ENCODE data around the gene ERBB4.
"Not testable (repeated sequence)": the region's sequence is repeated elsewhere in the genome, so short reads cannot be mapped to it uniquely, and the experiment has no call there.

ERBB4 gene

DNA sequence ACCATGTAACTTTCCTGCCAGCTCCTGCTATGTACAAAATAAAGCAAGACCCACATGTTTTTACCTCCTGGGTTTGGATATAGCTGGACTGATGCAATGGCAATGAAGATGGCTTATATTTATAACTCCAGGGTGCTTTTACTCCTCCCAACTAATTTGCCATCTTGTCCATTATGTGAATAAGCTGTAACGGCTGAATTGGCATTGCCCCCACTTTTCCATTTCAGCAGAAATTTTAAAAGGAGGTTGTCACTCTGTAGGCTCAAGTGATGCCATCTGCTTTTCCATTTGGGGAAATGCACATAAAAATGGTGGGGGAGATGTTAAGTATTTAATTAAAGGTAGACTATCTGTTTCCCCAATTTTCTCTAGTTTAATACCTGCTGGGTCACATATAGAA lies 345.5 kb downstream of the ERBB4 start:
- TF ChIP-seq ARNTL (CRISPR knock-in tag; IDR thresholded peaks at IDR 0.05; ENCODE audit: borderline replicate concordance, low read depth) (no peak), ISL1 (CRISPR knock-in tag; IDR thresholded peaks at IDR 0.05) (no peak), ESRRG (CRISPR knock-in tag; IDR thresholded peaks at IDR 0.05) (no peak), CSDC2 (CRISPR knock-in tag; IDR thresholded peaks at IDR 0.05) (no peak), OSR1 (CRISPR knock-in tag; IDR thresholded peaks at IDR 0.05) (no peak), TSHZ2 (CRISPR knock-in tag; IDR thresholded peaks at IDR 0.05) (no peak), ZNF565 (CRISPR knock-in tag; conservative IDR thresholded peaks at IDR 0.05; ENCODE audit: low read depth) (no peak), ZNF70 (CRISPR knock-in tag; IDR thresholded peaks at IDR 0.05) (no peak), ZNF8 (CRISPR knock-in tag; IDR thresholded peaks at IDR 0.05) (no peak), ZFP30 (CRISPR knock-in tag; IDR thresholded peaks at IDR 0.05) (no peak), GLIS3 (CRISPR knock-in tag; IDR thresholded peaks at IDR 0.05) (no peak), ZFP3 (CRISPR knock-in tag; IDR thresholded peaks at IDR 0.05) (no peak), BACH2 (CRISPR knock-in tag; IDR thresholded peaks at IDR 0.05; ENCODE audit: borderline replicate concordance) (no peak), TOX (CRISPR knock-in tag; IDR thresholded peaks at IDR 0.05; ENCODE audit: borderline replicate concordance) (no peak), TCF4 (CRISPR knock-in tag; IDR thresholded peaks at IDR 0.05; ENCODE audit: borderline replicate concordance) (no peak), PPARA (CRISPR knock-in tag; IDR thresholded peaks at IDR 0.05; ENCODE audit: borderline replicate concordance) (no peak), RARB (CRISPR knock-in tag; IDR thresholded peaks at IDR 0.05) (no peak)
- TF ChIP-seq, protein P1, sequence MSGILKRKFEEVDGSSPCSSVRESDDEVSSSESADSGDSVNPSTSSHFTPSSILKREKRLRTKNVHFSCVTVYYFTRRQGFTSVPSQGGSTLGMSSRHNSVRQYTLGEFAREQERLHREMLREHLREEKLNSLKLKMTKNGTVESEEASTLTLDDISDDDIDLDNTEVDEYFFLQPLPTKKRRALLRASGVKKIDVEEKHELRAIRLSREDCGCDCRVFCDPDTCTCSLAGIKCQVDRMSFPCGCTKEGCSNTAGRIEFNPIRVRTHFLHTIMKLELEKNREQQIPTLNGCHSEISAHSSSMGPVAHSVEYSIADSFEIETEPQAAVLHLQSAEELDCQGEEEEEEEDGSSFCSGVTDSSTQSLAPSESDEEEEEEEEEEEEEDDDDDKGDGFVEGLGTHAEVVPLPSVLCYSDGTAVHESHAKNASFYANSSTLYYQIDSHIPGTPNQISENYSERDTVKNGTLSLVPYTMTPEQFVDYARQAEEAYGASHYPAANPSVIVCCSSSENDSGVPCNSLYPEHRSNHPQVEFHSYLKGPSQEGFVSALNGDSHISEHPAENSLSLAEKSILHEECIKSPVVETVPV (CRISPR knock-in tag; IDR thresholded peaks at IDR 0.05) = no peak
- TF ChIP-seq, protein P2, sequence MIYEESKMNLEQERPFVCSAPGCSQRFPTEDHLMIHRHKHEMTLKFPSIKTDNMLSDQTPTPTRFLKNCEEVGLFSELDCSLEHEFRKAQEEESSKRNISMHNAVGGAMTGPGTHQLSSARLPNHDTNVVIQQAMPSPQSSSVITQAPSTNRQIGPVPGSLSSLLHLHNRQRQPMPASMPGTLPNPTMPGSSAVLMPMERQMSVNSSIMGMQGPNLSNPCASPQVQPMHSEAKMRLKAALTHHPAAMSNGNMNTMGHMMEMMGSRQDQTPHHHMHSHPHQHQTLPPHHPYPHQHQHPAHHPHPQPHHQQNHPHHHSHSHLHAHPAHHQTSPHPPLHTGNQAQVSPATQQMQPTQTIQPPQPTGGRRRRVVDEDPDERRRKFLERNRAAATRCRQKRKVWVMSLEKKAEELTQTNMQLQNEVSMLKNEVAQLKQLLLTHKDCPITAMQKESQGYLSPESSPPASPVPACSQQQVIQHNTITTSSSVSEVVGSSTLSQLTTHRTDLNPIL (CRISPR knock-in tag; IDR thresholded peaks at IDR 0.05; ENCODE audit: low read depth) = no peak
- TF ChIP-seq, protein P3, sequence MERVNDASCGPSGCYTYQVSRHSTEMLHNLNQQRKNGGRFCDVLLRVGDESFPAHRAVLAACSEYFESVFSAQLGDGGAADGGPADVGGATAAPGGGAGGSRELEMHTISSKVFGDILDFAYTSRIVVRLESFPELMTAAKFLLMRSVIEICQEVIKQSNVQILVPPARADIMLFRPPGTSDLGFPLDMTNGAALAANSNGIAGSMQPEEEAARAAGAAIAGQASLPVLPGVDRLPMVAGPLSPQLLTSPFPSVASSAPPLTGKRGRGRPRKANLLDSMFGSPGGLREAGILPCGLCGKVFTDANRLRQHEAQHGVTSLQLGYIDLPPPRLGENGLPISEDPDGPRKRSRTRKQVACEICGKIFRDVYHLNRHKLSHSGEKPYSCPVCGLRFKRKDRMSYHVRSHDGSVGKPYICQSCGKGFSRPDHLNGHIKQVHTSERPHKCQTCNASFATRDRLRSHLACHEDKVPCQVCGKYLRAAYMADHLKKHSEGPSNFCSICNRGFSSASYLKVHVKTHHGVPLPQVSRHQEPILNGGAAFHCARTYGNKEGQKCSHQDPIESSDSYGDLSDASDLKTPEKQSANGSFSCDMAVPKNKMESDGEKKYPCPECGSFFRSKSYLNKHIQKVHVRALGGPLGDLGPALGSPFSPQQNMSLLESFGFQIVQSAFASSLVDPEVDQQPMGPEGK (CRISPR knock-in tag; IDR thresholded peaks at IDR 0.05; ENCODE audit: borderline replicate concordance) = no peak
- ATAC-seq = no peak

DNA sequence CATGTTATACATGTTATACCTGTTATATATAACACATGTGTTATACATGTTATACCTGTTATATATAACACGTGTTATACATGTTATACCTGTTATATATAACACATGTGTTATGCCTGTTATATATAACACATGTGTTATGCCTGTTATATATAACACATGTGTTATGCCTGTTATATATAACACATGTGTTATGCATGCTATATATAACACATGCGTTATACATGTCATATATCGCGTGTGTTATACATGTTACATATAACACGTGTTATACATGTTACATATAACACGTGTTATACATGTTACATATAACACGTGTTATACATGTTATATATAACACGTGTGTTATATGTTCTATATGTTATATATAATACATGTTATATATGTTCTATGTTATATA lies 347.2 kb downstream of the ERBB4 start:
- not testable (repeated sequence) for ATAC-seq

DNA sequence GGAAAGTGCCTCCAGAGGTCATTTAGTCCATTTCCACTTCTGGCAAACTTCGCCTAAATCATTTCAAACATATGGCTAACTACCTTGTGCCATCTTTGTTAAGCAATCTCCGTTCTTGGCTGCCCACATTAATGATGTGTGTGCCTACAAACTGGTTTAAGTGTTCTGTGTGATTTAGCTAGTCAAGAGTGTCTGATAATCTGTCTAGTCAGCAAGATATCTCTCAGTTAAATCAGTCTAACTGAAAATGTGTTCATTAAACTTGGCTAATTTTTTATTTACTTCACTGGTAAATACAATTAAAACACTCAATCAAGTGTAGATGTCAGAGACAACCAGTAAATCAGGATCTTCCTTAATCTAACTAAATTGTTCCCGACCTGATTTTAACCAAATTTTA lies 352.4 kb downstream of the ERBB4 start:
- no peak for ATAC-seq
- TF ChIP-seq TOX (CRISPR knock-in tag; IDR thresholded peaks at IDR 0.05; ENCODE audit: borderline replicate concordance) (no peak), BACH2 (CRISPR knock-in tag; IDR thresholded peaks at IDR 0.05; ENCODE audit: borderline replicate concordance) (no peak), ZNF565 (CRISPR knock-in tag; conservative IDR thresholded peaks at IDR 0.05; ENCODE audit: low read depth) (no peak), ISL1 (CRISPR knock-in tag; IDR thresholded peaks at IDR 0.05) (no peak), ZC3H10 (CRISPR knock-in tag; IDR thresholded peaks at IDR 0.05) (no peak), ARNTL (CRISPR knock-in tag; IDR thresholded peaks at IDR 0.05; ENCODE audit: borderline replicate concordance, low read depth) (no peak), ZFP30 (CRISPR knock-in tag; IDR thresholded peaks at IDR 0.05) (no peak), OSR1 (CRISPR knock-in tag; IDR thresholded peaks at IDR 0.05) (no peak), ZNF8 (CRISPR knock-in tag; IDR thresholded peaks at IDR 0.05) (no peak), ESRRG (CRISPR knock-in tag; IDR thresholded peaks at IDR 0.05) (no peak), GLIS3 (CRISPR knock-in tag; IDR thresholded peaks at IDR 0.05) (no peak), ZFP3 (CRISPR knock-in tag; IDR thresholded peaks at IDR 0.05) (no peak), TCF4 (CRISPR knock-in tag; IDR thresholded peaks at IDR 0.05; ENCODE audit: borderline replicate concordance) (no peak), ZNF70 (CRISPR knock-in tag; IDR thresholded peaks at IDR 0.05) (no peak), PPARA (CRISPR knock-in tag; IDR thresholded peaks at IDR 0.05; ENCODE audit: borderline replicate concordance) (no peak), SNAI2 (CRISPR knock-in tag; IDR thresholded peaks at IDR 0.05) (no peak), CSDC2 (CRISPR knock-in tag; IDR thresholded peaks at IDR 0.05) (no peak), RARB (CRISPR knock-in tag; IDR thresholded peaks at IDR 0.05) (no peak)
- TF ChIP-seq, protein P1 (CRISPR knock-in tag; IDR thresholded peaks at IDR 0.05) = no peak
- TF ChIP-seq, protein P2 (CRISPR knock-in tag; IDR thresholded peaks at IDR 0.05; ENCODE audit: low read depth) = no peak

Measured in SK-N-SH treated with all-trans-retinoic acid at 6 μM for 48 hours (cell line).